ENCODE data around the gene ERI2.

GRCh38 chr16:20844588-20844987 lies 38.3 kb upstream of the ERI2 start:
- no peak for TF ChIP-seq CTCF (tag by site-specific recombination; IDR thresholded peaks at IDR 0.05)
- TF ChIP-seq ZNF501 (tag by site-specific recombination; IDR thresholded peaks at IDR 0.05) = no peak
- TF ChIP-seq ZNF785 (tag by site-specific recombination; IDR thresholded peaks at IDR 0.05) = no peak
- TF ChIP-seq ZNF132 (tag by site-specific recombination; IDR thresholded peaks at IDR 0.05; ENCODE audit: borderline replicate concordance) = no peak
- no peak for TF ChIP-seq ZNF302 (tag by site-specific recombination; IDR thresholded peaks at IDR 0.05; ENCODE audit: low read depth)
- TF ChIP-seq ZBTB17 (tag by site-specific recombination; IDR thresholded peaks at IDR 0.05) = no peak
- TF ChIP-seq MYNN (tag by site-specific recombination; IDR thresholded peaks at IDR 0.05; ENCODE audit: borderline replicate concordance) = no peak
- TF ChIP-seq ZNF292 (tag by site-specific recombination; IDR thresholded peaks at IDR 0.05; ENCODE audit: borderline replicate concordance, low read depth) = no peak
- TF ChIP-seq ZNF561 (tag by site-specific recombination; IDR thresholded peaks at IDR 0.05; ENCODE audit: borderline replicate concordance) = no peak
- TF ChIP-seq ZNF768 (tag by site-specific recombination; IDR thresholded peaks at IDR 0.05) = no peak

All from HEK293 (cell line).